Left renal pelvis (tissue), 4 donors: ENCODE results near the gene CMBL. TPM values are rescaled to one million over a fixed set of nuclear protein-coding genes. Genes with fewer than 3 reads are reported as not detected.
"Not testable (repeated sequence)": the region's sequence is repeated elsewhere in the genome, so short reads cannot be mapped to it uniquely, and the experiment has no call there.

Source experiments
- DNase-seq, 4 donors: peaks; one replicate each; pipeline ENCODE4 v3.0.0-alpha.2; 2013; ENCODE audit warnings: low read depth in 4 of 4, low spot score in 3 of 4
- polyA plus RNA-seq, 4 donors: library from polyadenylated mRNA; unstranded; fragments of 120-200 nt; gene quantifications; one replicate each; pipeline ENCODE4 v1.2.1, GENCODE V29; 2013; ENCODE audit not compliant: insufficient read length in 4 of 4

CMBL gene
- polyA plus RNA-seq, 4 donors, result 32.1 to 47.4 (median 41.2) TPM

GRCh38 chr5:10262121-10262774 is 45.5 kb downstream of the CMBL start:
- no peak for DNase-seq

- no peak for DNase-seq
These were observed 46.6 kb downstream of the CMBL start for GRCh38 chr5:10261065-10261464.

- no peak for DNase-seq
These were observed 47.8 kb downstream of the CMBL start for GRCh38 chr5:10259899-10260298.

- no peak for DNase-seq
These were observed 49.8 kb downstream of the CMBL start for GRCh38 chr5:10257870-10258269.

GRCh38 chr5:10254686-10255085 is 53.0 kb downstream of the CMBL start:
- DNase-seq, result no peak

GRCh38 chr5:10253390-10253789 is 54.3 kb downstream of the CMBL start:
- no peak for DNase-seq

- no peak for DNase-seq
These were observed 56.3 kb downstream of the CMBL start for GRCh38 chr5:10251405-10251804.

- no peak for DNase-seq
These were observed 56.9 kb downstream of the CMBL start for GRCh38 chr5:10250806-10251276.

- DNase-seq, result peak; percentile 93 to 96 (median 95)
These were observed 57.5 kb downstream of the CMBL start, which contains the start of gene CCT5 for GRCh38 chr5:10249948-10250805. Gene CCT5 (plus strand): TSS chr5:10250280. CDS start chr5:10250341, 61 bp downstream.

- DNase-seq, result no peak
These were observed 59.1 kb downstream of the CMBL start for GRCh38 chr5:10248378-10249260.

GRCh38 chr5:10247217-10247616 is 60.5 kb downstream of the CMBL start:
- DNase-seq, result not testable (repeated sequence)

- DNase-seq, result no peak
These were observed 60.9 kb downstream of the CMBL start for GRCh38 chr5:10246761-10247160.

- DNase-seq, result no peak
These were observed 63.3 kb downstream of the CMBL start for GRCh38 chr5:10244342-10244944.

GRCh38 chr5:10243660-10244240 is 64.0 kb downstream of the CMBL start:
- DNase-seq, result no peak

- no peak for DNase-seq
These were observed 72.4 kb downstream of the CMBL start for GRCh38 chr5:10235350-10235749.

GRCh38 chr5:10233505-10233904 is 74.2 kb downstream of the CMBL start:
- no peak for DNase-seq

GRCh38 chr5:10233011-10233410 is 74.7 kb downstream of the CMBL start:
- no peak for DNase-seq

- DNase-seq, result no peak
These were observed 75.3 kb downstream of the CMBL start for GRCh38 chr5:10232386-10232785.

- DNase-seq, result no peak
These were observed 78.2 kb downstream of the CMBL start for GRCh38 chr5:10229306-10230048.
